GM19238 (cell line): Measurements from ENCODE around the gene P2RY4.
"Not testable (repeated sequence)": the region's sequence is repeated elsewhere in the genome, so short reads cannot be mapped to it uniquely, and the experiment has no call there.

ENCODE experiments used
- DNase-seq: peaks from one replicate; pipeline ENCODE4 v3.0.0; 2011; ENCODE audit warnings: low spot score; ENCODE audit not compliant: insufficient read length

P2RY4 gene

GRCh38 chrX:70244881-70245280 is 15.1 kb downstream of the P2RY4 start:
- DNase-seq, result no peak

GRCh38 chrX:70243601-70244000 is 16.4 kb downstream of the P2RY4 start:
- not testable (repeated sequence) for DNase-seq

GRCh38 chrX:70241501-70241900 is 18.5 kb downstream of the P2RY4 start:
- DNase-seq, result no peak

GRCh38 chrX:70240751-70241150 is 19.3 kb downstream of the P2RY4 start:
- no peak for DNase-seq

- no peak for DNase-seq
These were observed 25.6 kb downstream of the P2RY4 start, which contains the start of gene AWAT1 for GRCh38 chrX:70234355-70234754. Gene AWAT1 (plus strand): TSS chrX:70234655. CDS start chrX:70234696, 41 bp downstream.

GRCh38 chrX:70231666-70232065 is 28.3 kb downstream of the P2RY4 start:
- no peak for DNase-seq

- DNase-seq, result no peak
These were observed 33.3 kb downstream of the P2RY4 start for GRCh38 chrX:70226687-70227086.

- DNase-seq, result no peak
These were observed 34.0 kb downstream of the P2RY4 start for GRCh38 chrX:70226048-70226447.

GRCh38 chrX:70219938-70220764 is 39.9 kb downstream of the P2RY4 start:
- no peak for DNase-seq

- DNase-seq, result not testable (repeated sequence)
These were observed 50.4 kb downstream of the P2RY4 start for GRCh38 chrX:70209570-70209969.

- no peak for DNase-seq
These were observed 51.5 kb downstream of the P2RY4 start for GRCh38 chrX:70208479-70208878.
